GM12878 (cell line): ENCODE measurements around the gene KRTAP5-4. TPM values are rescaled to one million over a fixed set of nuclear protein-coding genes. Genes with fewer than 3 reads are reported as not detected.

ENCODE experiments used
- ATAC-seq: fragments of 200-7000 bp; cut with Tn5 transposase; 3 replicates; pipeline ENCODE4 v1.9.1; 2020; ENCODE audit warnings: mild to moderate bottlenecking, moderate library complexity
- BruUV-seq: library from RNA; stranded (reverse); fragments of 400-500 nt; replicated peaks from 2 replicates; lab custom pipeline; 2021; lab: Mats Ljungman, UMichigan
- CTCF ChIA-PET: fragments of 300-600 bp; sonication (Branson Sonifier 250); formaldehyde crosslinking; extraction: SDS; loops from one replicate; lab custom pipeline; 2021; ENCODE audit warnings: inconsistent platforms; lab: Yijun Ruan, JAX
- POLR2A ChIA-PET: fragments of 350-600 bp; formaldehyde crosslinking; extraction: SDS; loops from one replicate; lab custom pipeline; 2021; ENCODE audit warnings: inconsistent platforms; lab: Charles Lee
- RAD21 ChIA-PET: fragments of 300-600 bp; sonication (Branson Sonifier 250); formaldehyde crosslinking; loops from one replicate; lab custom pipeline; 2023; ENCODE audit warnings: antibody characterized with exemption; ENCODE audit not compliant: unreplicated experiment; lab: Charles Lee
- SMC1A ChIA-PET: fragments of 300-600 bp; sonication (Branson Sonifier 250); formaldehyde crosslinking; loops from one replicate; lab custom pipeline; 2023; ENCODE audit not compliant: unreplicated experiment, uncharacterized antibody; lab: Charles Lee
- DNase-seq: peaks from one replicate; pipeline ENCODE4 v3.0.0-alpha.2; 2011; ENCODE audit warnings: low read depth, low spot score
- FAIRE-seq: peaks from 3 replicates; lab custom pipeline; 2011; peaks lifted over from hg19 to GRCh38; lab: Jason Lieb, UNC
- H2AFZ ChIP-seq: 2 replicates; pipeline ENCODE4 v1.6.0; 2011; ENCODE audit warnings: low read depth, low read length, control low read depth; ENCODE audit not compliant: control insufficient read depth
- H3K27ac ChIP-seq: 2 replicates; pipeline ENCODE4 v1.5.1; 2011; ENCODE audit warnings: control low read depth; ENCODE audit not compliant: control insufficient read depth, insufficient read depth
- H3K27me3 ChIP-seq, 2 experiments: replicated peaks in 1 of 2; 2 replicates each; pipeline versions ENCODE4 v1.6.0 to v1.6.1; 2011; ENCODE audit warnings: low read length in 1 of 2; ENCODE audit not compliant: control insufficient read depth in 2 of 2, insufficient read depth in 2 of 2
- H3K36me3 ChIP-seq, 2 experiments: 2 replicates each; pipeline ENCODE4 v1.5.1; 2011; ENCODE audit warnings: low read length in 1 of 2; ENCODE audit not compliant: control insufficient read depth in 2 of 2, insufficient read depth in 2 of 2
- H3K4me1 ChIP-seq: 2 replicates; pipeline ENCODE4 v1.6.1; 2011; ENCODE audit warnings: mild to moderate bottlenecking, low read length, moderate library complexity, mixed read lengths; ENCODE audit not compliant: control insufficient read depth, insufficient read depth
- H3K4me2 ChIP-seq: 2 replicates; pipeline ENCODE4 v1.6.0; 2011; ENCODE audit warnings: control low read depth; ENCODE audit not compliant: control insufficient read depth, insufficient read depth
- H3K4me3 ChIP-seq: fragments of 200-600 bp; sonication (generic); 2 replicates; pipeline ENCODE4 v1.5.1; 2016
- H3K79me2 ChIP-seq: 2 replicates; pipeline ENCODE4 v1.6.0; 2011; ENCODE audit warnings: low read length; ENCODE audit not compliant: control insufficient read depth, insufficient read depth
- H3K9ac ChIP-seq: 2 replicates; pipeline ENCODE4 v1.8.0; 2011; ENCODE audit warnings: low read length, control low read depth, mixed read lengths; ENCODE audit not compliant: control insufficient read depth, insufficient read depth
- H3K9me3 ChIP-seq: replicated peaks from 3 replicates; pipeline ENCODE4 v1.5.1; 2011; ENCODE audit warnings: mild to moderate bottlenecking, low read length; ENCODE audit not compliant: control insufficient read depth, insufficient read depth
- H4K20me1 ChIP-seq: 2 replicates; pipeline ENCODE4 v1.6.0; 2011; ENCODE audit not compliant: control insufficient read depth, insufficient read depth
- EGR1 ChIP-seq, 2 experiments: IDR thresholded peaks; 1 replicate in 1 of 2; 2 replicates in 1 of 2; pipeline ENCODE4 v1.6.1; 2011 to 2012; ENCODE audit warnings: low read depth in 2 of 2, low read length in 2 of 2, borderline replicate concordance in 1 of 2, mild to moderate bottlenecking in 1 of 2, moderate library complexity in 1 of 2
- GATAD2B ChIP-seq: fragments of 450-650 bp; conservative IDR thresholded peaks from 2 replicates; pipeline ENCODE4 v1.6.1; 2017; ENCODE audit warnings: low read depth, mild to moderate bottlenecking, moderate library complexity
- IKZF2 ChIP-seq, 2 experiments: fragments of 450-650 bp; IDR thresholded peaks; 2 replicates each; pipeline ENCODE4 v1.6.1; 2017; ENCODE audit warnings: mild to moderate bottlenecking in 2 of 2, moderate library complexity in 2 of 2
- IRF5 ChIP-seq: fragments of 450-650 bp; IDR thresholded peaks from 2 replicates; pipeline ENCODE4 v1.6.1; 2017; ENCODE audit warnings: borderline replicate concordance
- MEF2A ChIP-seq: IDR thresholded peaks from 2 replicates; pipeline ENCODE4 v1.6.1; 2011; ENCODE audit warnings: low read depth, mild to moderate bottlenecking, low read length, moderate library complexity; ENCODE audit not compliant: insufficient read depth
- MEF2B ChIP-seq: fragments of 450-650 bp; IDR thresholded peaks from 2 replicates; pipeline ENCODE4 v1.6.1; 2018; ENCODE audit warnings: mild to moderate bottlenecking, moderate library complexity; ENCODE audit not compliant: partially characterized antibody, poor library complexity, severe bottlenecking
- PAX5 ChIP-seq: IDR thresholded peaks from 2 replicates; pipeline ENCODE4 v1.6.1; 2011; ENCODE audit warnings: low read depth, low read length, borderline replicate concordance
- PBX3 ChIP-seq: IDR thresholded peaks from 2 replicates; pipeline ENCODE4 v1.6.1; 2011; ENCODE audit warnings: mild to moderate bottlenecking, low read depth, low read length, moderate library complexity; ENCODE audit not compliant: insufficient replicate concordance
- SIX5 ChIP-seq: IDR thresholded peaks from 2 replicates; pipeline ENCODE4 v1.6.1; 2011; ENCODE audit warnings: mild to moderate bottlenecking, low read depth, low read length, moderate library complexity; ENCODE audit not compliant: severe bottlenecking
- SMAD1 ChIP-seq: fragments of 450-650 bp; IDR thresholded peaks from 2 replicates; pipeline ENCODE4 v1.6.1; 2018; ENCODE audit warnings: mild to moderate bottlenecking, low read depth; ENCODE audit not compliant: partially characterized antibody
- SREBF2 ChIP-seq: IDR thresholded peaks from 2 replicates; pipeline ENCODE4 v1.6.1; 2012; ENCODE audit warnings: mild to moderate bottlenecking, low read length
- STAT1 ChIP-seq: fragments of 450-650 bp; conservative IDR thresholded peaks from 2 replicates; pipeline ENCODE4 v1.6.1; 2014; ENCODE audit warnings: antibody characterized with exemption, mild to moderate bottlenecking
- ZNF24 ChIP-seq: fragments of 450-650 bp; IDR thresholded peaks from 2 replicates; pipeline ENCODE4 v1.6.1; 2017; ENCODE audit warnings: antibody characterized with exemption, mild to moderate bottlenecking
- ZNF622 ChIP-seq: fragments of 450-650 bp; IDR thresholded peaks from 2 replicates; pipeline ENCODE4 v1.6.1; 2017; ENCODE audit warnings: mild to moderate bottlenecking, inconsistent platforms
- WGBS: methylation state at CpG from one replicate; pipeline ENCODE4 v1.1.6; 2016; ENCODE audit warnings: low lambda C conversion rate; ENCODE audit not compliant: insufficient replicate concordance, insufficient coverage; ENCODE audit errors: missing lambda C conversion rate; 5-methylcytosine and 5-hydroxymethylcytosine counted together
- in situ Hi-C: fragments of 300-500 bp; cut with MboI; formaldehyde crosslinking; loops from 9 replicates; pipeline ENCODE4 v1.14.3; 2018; ENCODE audit warnings: mixed read lengths
- intact Hi-C: fragments of 100-400 bp; cut with micrococcal nuclease; formaldehyde crosslinking; loops from one replicate; pipeline ENCODE4 v1.14.2; 2022; ENCODE audit not compliant: unreplicated experiment
- polyA plus RNA-seq, 11 experiments: library from polyadenylated mRNA; depleted of rRNA in 4 of 11; unstranded in 6 of 11; stranded (reverse) in 5 of 11; fragments of >200 nt; fragmentation: Nextera tagmentation in 4 of 11; fragmentation: Illumina TruSeq in 1 of 11; extraction: Ambion mirVana in 4 of 11; extraction: Trizol in 1 of 11; gene quantifications; 1 replicate in 1 of 11; 2 replicates in 10 of 11; pipeline versions ENCODE4 v1.2.1 to v1.2.3, GENCODE V29; 2011 to 2016; ENCODE audit warnings: inconsistent platforms in 2 of 11, missing spikeins in 2 of 11, low read depth in 1 of 11
- total RNA-seq, 4 experiments: library from RNA; depleted of rRNA in 3 of 4; stranded (reverse); fragments of >200 nt in 3 of 4; fragmentation: Illumina TruSeq in 1 of 4; extraction: Trizol in 1 of 4; gene quantifications; 2 replicates each; pipeline versions ENCODE4 v1.2.1 to v1.2.3, GENCODE V29; 2013 to 2021

KRTAP5-4 gene
- total and polyA plus RNA-seq, 10 of the 15 experiments (the other 5 are each of a cell fraction or from before 2014, with no cell fraction given): not detected

- no peaks in the 10 kb centered on the region for H3K79me2 ChIP-seq
- H3K27me3 ChIP-seq: peaks cover 0 to 3% of the 10 kb centered on the region in 2 experiments; a peak in 3 of 4 replicates
- no peak overlapping the region for H2AFZ ChIP-seq
- ATAC-seq (no peak), DNase-seq (no peak), FAIRE-seq (no peak)
- CTCF ChIA-PET: interaction anchor here (0.7 to 2.7 kb wide), 4 partner anchors 9 to 63 kb away, joined by 3 to 12 read pairs (median 3); no protein-coding TSS in a partner anchor
- intact Hi-C loops (no loop called here), in situ Hi-C loops (no loop called here)
- no peaks in the 10 kb centered on the region for H3K4me1 ChIP-seq
- no TSS peak for BruUV-seq
- POLR2A ChIA-PET: no interaction called here
- H3K9me3 ChIP-seq: no peaks in the 10 kb centered on the region
- no peaks in the 10 kb centered on the region for H3K36me3 ChIP-seq
- SMC1A ChIA-PET: interaction anchor here (1.7 kb wide), 1 partner anchor 36 kb away, joined by 3 read pairs; no protein-coding TSS in a partner anchor
- TF ChIP-seq ZNF622: no peak
- TF ChIP-seq SREBF2: no peak
- TF ChIP-seq PAX5: no peak
- no peak for TF ChIP-seq SIX5
- TF ChIP-seq MEF2A: no peak
- no peak for TF ChIP-seq EGR1 (IDR thresholded peaks at IDR 0.05; ENCODE audit: borderline replicate concordance in 1 of 2, low read depth in 2 of 2, low read length in 2 of 2)
- no peaks in the 10 kb centered on the region for H4K20me1 ChIP-seq
- no peak overlapping the region for H3K9ac ChIP-seq
- no peak overlapping the region for H3K27ac ChIP-seq
- H3K4me3 ChIP-seq: no peak overlapping the region
- no peak overlapping the region for H3K4me2 ChIP-seq
- RAD21 ChIA-PET: no interaction called here
- WGBS: 36% methylated on average over 11 of the region's 13 CpGs
Observed at GRCh38 chr11:1631066-1631568, 9.2 kb upstream of the KRTAP5-4 start.

- in situ Hi-C loops: no loop called here
- Histone ChIP-seq H3K4me2 (no peak overlapping the region), H3K27ac (no peak overlapping the region), H3K9me3 (no peaks in the 10 kb centered on the region), H3K4me1 (no peaks in the 10 kb centered on the region), H3K4me3 (no peak overlapping the region), H2AFZ (no peak overlapping the region), H4K20me1 (no peaks in the 10 kb centered on the region), H3K36me3 (no peaks in the 10 kb centered on the region), H3K9ac (no peak overlapping the region), H3K27me3 (peaks cover 0 to 3% of the 10 kb centered on the region in 2 experiments; a peak in 3 of 4 replicates), H3K79me2 (no peaks in the 10 kb centered on the region)
- RAD21 ChIA-PET: no interaction called here
- CTCF ChIA-PET: interaction anchor here (0.6 to 2.7 kb wide), 4 partner anchors 10 to 78 kb away, joined by 3 to 12 read pairs (median 3); no protein-coding TSS in a partner anchor
- no TSS peak for BruUV-seq
- POLR2A ChIA-PET: no interaction called here
- intact Hi-C loops: no loop called here
- SMC1A ChIA-PET: interaction anchor here (1.7 kb wide), 1 partner anchor 35 kb away, joined by 3 read pairs; no protein-coding TSS in a partner anchor
- DNase-seq: no peak
- 8% methylated on average over 2 of the region's 2 CpGs for WGBS
- ATAC-seq: no peak
- FAIRE-seq: no peak
- TF ChIP-seq ZNF24 (no peak), STAT1 (no peak), SMAD1 (no peak), MEF2B (no peak), GATAD2B (no peak), IRF5 (no peak), IKZF2 (IDR thresholded peaks at IDR 0.05) (no peak), PBX3 (no peak)
Observed at GRCh38 chr11:1630271-1630670, 8.3 kb upstream of the KRTAP5-4 start.
